ENCODE data around the gene FKBP3.
"Not testable (repeated sequence)": the region's sequence is repeated elsewhere in the genome, so short reads cannot be mapped to it uniquely, and the experiment has no call there.

The FKBP3 gene

DNA sequence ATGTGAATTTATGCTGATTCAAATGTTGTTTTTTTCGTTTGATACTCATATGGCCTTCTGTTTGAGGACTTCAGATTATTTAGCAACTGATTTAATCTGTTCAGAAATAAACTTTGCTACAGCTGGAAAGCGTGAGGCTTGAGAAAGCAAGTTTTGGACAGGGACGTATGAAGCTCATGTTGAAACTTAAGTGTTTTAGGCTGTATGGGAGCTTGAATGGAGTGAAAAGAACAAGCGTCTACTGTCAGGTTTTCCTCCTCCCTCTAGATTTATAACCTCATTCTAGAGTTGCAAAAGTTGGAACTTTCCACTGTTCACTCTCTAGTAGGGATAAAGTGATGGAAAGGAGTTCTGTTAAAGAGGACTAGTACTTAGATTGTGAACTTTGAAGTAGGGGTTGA, 49.3 kb downstream of the FKBP3 start:
- peaks cover 11% of the 10 kb centered on the region for H3K36me3 Mint-ChIP-seq
- no peaks in the 10 kb centered on the region for H3K27me3 Mint-ChIP-seq
- peak overlapping the region; percentile 95 for H3K27ac Mint-ChIP-seq
- H3K9me3 Mint-ChIP-seq (ENCODE audit: low read depth), result no peaks in the 10 kb centered on the region
- H3K4me3 Mint-ChIP-seq, result peak overlapping the region; percentile 97
- peaks cover 60% of the 10 kb centered on the region for H3K4me1 Mint-ChIP-seq (ENCODE audit: low read depth)

GRCh38 chr14:45083976-45084722, 50.1 kb downstream of the FKBP3 start, which contains the start of gene PRPF39:
Gene PRPF39, plus strand, starts transcription at chr14:45084116. Its CDS starts 11,124 bp downstream, at chr14:45095240.
- Mint-ChIP-seq H3K27ac (peak within 1 kb of the TSS; percentile 95), H3K9me3 (ENCODE audit: low read depth) (no peaks in the 10 kb centered on the region), H3K36me3 (peaks cover 11% of the 10 kb centered on the region), H3K4me3 (peak within 1 kb of the TSS; percentile 97), H3K27me3 (no peaks in the 10 kb centered on the region), H3K4me1 (ENCODE audit: low read depth) (peaks cover 52% of the 10 kb centered on the region)

GRCh38 chr14:45083617-45083975, 50.7 kb downstream of the FKBP3 start:
- peaks cover 11% of the 10 kb centered on the region for H3K36me3 Mint-ChIP-seq
- H3K4me3 Mint-ChIP-seq, result peak overlapping the region; percentile 97
- no peaks in the 10 kb centered on the region for H3K9me3 Mint-ChIP-seq (ENCODE audit: low read depth)
- peaks cover 47% of the 10 kb centered on the region for H3K4me1 Mint-ChIP-seq (ENCODE audit: low read depth)
- no peaks in the 10 kb centered on the region for H3K27me3 Mint-ChIP-seq
- H3K27ac Mint-ChIP-seq, result peak overlapping the region; percentile 83

DNA sequence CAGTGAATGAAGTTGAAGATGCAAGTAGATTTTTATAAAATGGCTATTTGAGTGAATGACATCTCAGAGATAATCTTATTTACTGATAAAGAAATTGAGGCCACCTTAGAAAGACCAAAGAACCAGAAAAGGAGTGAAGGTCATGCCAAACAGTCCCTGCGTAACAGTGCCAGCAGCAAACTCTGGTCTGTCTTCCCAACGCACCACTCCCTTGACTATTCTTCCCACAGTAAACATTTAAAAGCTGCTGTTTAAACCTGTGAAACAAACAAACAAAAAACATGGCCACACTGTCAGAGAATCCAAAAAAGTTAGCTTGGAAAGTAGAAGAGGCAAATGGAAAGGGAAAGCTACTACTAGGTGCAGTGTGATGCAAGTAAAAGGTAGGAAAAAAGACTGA, 51.9 kb downstream of the FKBP3 start:
- Mint-ChIP-seq H3K4me1 (ENCODE audit: low read depth) (peaks cover 37% of the 10 kb centered on the region), H3K36me3 (peaks cover 7% of the 10 kb centered on the region), H3K27me3 (no peaks in the 10 kb centered on the region), H3K27ac (peak overlapping the region; percentile 38), H3K9me3 (ENCODE audit: low read depth) (no peaks in the 10 kb centered on the region), H3K4me3 (peak overlapping the region; percentile 59)

GRCh38 chr14:45081096-45081495, 53.2 kb downstream of the FKBP3 start:
- not testable (repeated sequence) for H3K4me3 Mint-ChIP-seq, H3K27me3 Mint-ChIP-seq, H3K27ac Mint-ChIP-seq

DNA sequence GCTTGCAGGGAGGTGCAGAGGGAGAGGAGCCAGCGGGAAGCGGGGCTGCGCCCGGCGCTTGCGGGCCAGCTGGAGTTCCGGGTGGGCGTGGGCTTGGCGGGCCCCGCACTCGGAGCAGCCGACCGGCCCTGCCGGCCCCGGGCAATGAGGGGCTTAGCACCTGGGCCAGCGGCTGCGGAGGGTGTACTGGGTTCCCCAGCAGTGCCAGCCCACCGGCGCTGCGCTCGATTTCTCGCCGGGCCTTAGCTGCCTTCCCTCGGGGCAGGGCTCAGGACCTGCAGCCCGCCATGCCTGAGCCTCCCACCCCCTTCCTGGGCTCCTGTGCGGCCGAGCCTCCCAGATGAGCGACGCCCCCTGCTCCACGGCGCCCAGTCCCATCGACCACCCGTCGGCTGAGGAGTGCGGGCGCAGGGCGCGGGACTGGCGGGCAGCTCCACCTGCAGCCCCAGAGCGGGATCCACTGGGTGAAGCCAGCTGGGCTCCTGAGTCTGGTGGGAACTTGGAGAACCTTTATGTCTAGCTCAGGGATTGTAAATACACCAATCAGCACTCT, 53.8 kb downstream of the FKBP3 start:
- not testable (repeated sequence) for H3K27ac Mint-ChIP-seq; H3K9me3 Mint-ChIP-seq (ENCODE audit: low read depth); H3K36me3 Mint-ChIP-seq; H3K27me3 Mint-ChIP-seq; H3K4me3 Mint-ChIP-seq
- peaks cover 19% of the 10 kb centered on the region for H3K4me1 Mint-ChIP-seq (ENCODE audit: low read depth)

More at GRCh38 chr14:45081096-45081495, 53.2 kb downstream of the FKBP3 start:
- H3K36me3 Mint-ChIP-seq; H3K9me3 Mint-ChIP-seq (ENCODE audit: low read depth): not testable (repeated sequence)
- H3K4me1 Mint-ChIP-seq (ENCODE audit: low read depth), result peaks cover 25% of the 10 kb centered on the region

DNA sequence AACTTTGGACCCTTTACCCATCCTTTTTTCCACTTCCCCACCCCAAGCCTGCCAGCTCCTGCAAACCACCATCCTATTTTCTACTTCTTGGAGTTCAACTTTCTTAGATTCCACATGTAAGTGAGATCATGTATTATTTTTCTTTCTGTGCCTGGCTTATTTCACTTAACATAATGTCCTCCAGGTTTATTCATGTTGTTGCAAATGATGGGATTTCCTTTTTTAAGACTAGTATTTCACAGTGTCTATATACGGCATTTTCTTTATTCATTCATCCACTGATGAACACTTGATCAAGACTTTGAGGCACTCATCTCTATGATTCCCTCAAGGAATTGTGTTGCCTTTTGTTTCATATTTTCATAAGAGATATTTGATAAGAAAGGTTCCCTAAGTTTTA, 56.0 kb downstream of the FKBP3 start:
- Mint-ChIP-seq H3K27ac (no peak overlapping the region), H3K9me3 (ENCODE audit: low read depth) (no peaks in the 10 kb centered on the region), H3K27me3 (no peaks in the 10 kb centered on the region), H3K36me3 (no peaks in the 10 kb centered on the region), H3K4me1 (ENCODE audit: low read depth) (peaks cover 7% of the 10 kb centered on the region), H3K4me3 (no peak overlapping the region)

GRCh38 chr14:45073231-45073879, 60.9 kb downstream of the FKBP3 start:
- Mint-ChIP-seq H3K4me3 (no peak overlapping the region), H3K27me3 (no peaks in the 10 kb centered on the region), H3K9me3 (ENCODE audit: low read depth) (no peaks in the 10 kb centered on the region), H3K4me1 (ENCODE audit: low read depth) (no peaks in the 10 kb centered on the region), H3K27ac (no peak overlapping the region), H3K36me3 (peaks cover 2% of the 10 kb centered on the region)

DNA sequence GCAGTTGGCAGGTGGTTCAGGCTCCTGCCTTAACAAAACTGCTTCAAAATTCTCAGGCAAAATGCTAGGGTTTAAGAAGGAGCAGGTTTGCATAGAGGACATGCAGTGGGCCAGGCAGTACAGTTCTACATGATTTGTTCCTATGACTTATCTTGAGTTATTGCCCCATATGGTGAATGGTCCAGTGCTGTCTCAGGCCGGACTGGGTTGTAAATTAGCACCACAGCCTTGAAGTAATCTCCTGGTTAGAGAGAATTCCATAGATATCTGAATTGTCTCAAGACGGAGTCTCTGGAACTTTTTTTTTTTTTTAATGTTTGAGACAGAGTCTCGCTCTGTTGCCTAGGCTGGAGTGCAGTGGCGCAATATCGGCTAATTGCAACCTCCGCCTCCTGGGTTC, 62.2 kb downstream of the FKBP3 start:
- no peak overlapping the region for H3K27ac Mint-ChIP-seq
- H3K36me3 Mint-ChIP-seq, result peaks cover 2% of the 10 kb centered on the region
- H3K9me3 Mint-ChIP-seq (ENCODE audit: low read depth), result no peaks in the 10 kb centered on the region
- no peaks in the 10 kb centered on the region for H3K27me3 Mint-ChIP-seq
- H3K4me3 Mint-ChIP-seq, result no peak overlapping the region
- no peaks in the 10 kb centered on the region for H3K4me1 Mint-ChIP-seq (ENCODE audit: low read depth)

DNA sequence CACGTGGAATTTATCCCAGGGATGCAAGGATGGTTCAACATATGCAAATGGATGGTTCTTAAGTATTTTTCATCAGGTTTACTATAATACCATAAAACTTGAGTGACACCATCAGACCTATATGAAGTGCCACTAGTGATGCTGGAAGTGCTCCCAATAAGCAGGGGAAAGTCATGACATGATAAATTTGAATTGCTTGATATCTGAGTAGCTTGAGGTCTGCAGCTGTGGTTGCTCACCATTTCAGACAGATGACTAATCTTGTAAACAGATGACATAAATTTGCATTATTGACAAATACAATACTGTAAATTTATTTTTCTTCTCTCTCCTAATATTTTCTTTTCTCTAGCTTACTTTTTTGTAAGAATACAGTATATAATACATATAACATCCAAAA, 64.1 kb downstream of the FKBP3 start:
- Mint-ChIP-seq H3K4me1 (ENCODE audit: low read depth) (no peaks in the 10 kb centered on the region), H3K27ac (no peak overlapping the region), H3K27me3 (no peaks in the 10 kb centered on the region), H3K36me3 (peaks cover 6% of the 10 kb centered on the region), H3K4me3 (no peak overlapping the region), H3K9me3 (ENCODE audit: low read depth) (no peaks in the 10 kb centered on the region)

- no peak overlapping the region for H3K27ac Mint-ChIP-seq
- H3K4me1 Mint-ChIP-seq (ENCODE audit: low read depth), result no peaks in the 10 kb centered on the region
- no peaks in the 10 kb centered on the region for H3K27me3 Mint-ChIP-seq
- no peak overlapping the region for H3K4me3 Mint-ChIP-seq
- H3K9me3 Mint-ChIP-seq (ENCODE audit: low read depth), result no peaks in the 10 kb centered on the region
- peaks cover 6% of the 10 kb centered on the region for H3K36me3 Mint-ChIP-seq
Observed at GRCh38 chr14:45068396-45068795, 65.9 kb downstream of the FKBP3 start.

DNA sequence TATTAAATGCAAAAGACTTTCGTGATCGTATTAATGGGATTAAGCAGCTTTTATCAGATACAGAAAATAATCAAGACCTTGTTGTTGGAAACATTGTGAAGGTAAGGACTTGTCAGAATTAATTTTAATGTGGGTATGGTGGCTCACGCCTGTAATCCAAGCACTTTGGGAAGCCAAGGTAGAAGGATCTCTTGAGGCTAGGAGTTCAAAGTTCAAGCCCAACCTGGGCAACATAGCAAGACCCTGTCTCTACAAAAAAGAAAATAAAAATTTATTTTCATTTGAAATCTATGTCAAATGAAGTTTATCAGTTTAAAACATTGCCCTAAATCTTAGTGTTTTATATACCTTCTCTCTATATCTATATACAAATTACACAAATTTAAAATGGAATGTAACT, 67.6 kb downstream of the FKBP3 start:
- Mint-ChIP-seq H3K36me3 (peaks cover 11% of the 10 kb centered on the region), H3K4me1 (ENCODE audit: low read depth) (no peaks in the 10 kb centered on the region), H3K27ac (no peak overlapping the region), H3K27me3 (no peaks in the 10 kb centered on the region), H3K9me3 (ENCODE audit: low read depth) (no peaks in the 10 kb centered on the region), H3K4me3 (no peak overlapping the region)

DNA sequence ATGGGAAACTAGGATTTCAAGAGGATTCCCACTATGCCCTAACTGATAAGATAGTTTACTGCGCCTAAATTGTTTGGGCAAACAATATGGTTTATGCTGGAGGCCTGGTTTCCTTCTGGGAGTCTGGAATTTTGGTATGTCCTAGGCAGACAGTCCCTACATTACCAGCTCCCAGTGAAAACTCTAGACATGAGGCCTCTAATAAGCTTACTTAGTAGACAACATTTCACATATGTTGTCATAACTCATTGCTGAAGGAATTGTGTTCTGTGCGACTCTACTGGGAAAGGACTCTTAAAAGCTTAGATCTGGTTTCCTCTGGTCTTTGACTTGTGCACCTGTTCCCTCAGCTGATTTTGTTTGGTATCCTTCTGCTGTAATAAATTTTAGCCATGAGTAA, 68.3 kb downstream of the FKBP3 start:
- Mint-ChIP-seq H3K4me3 (no peak overlapping the region), H3K27ac (no peak overlapping the region), H3K4me1 (ENCODE audit: low read depth) (no peaks in the 10 kb centered on the region), H3K27me3 (no peaks in the 10 kb centered on the region), H3K9me3 (ENCODE audit: low read depth) (no peaks in the 10 kb centered on the region), H3K36me3 (peaks cover 14% of the 10 kb centered on the region)

Measured in activated naive CD8-positive, alpha-beta T cell (primary cell).